Neural cell (in vitro differentiated cells): ENCODE data around the gene SIGLEC10. TPM values are rescaled to one million over a fixed set of nuclear protein-coding genes. Genes with fewer than 3 reads are reported as not detected.
A peak's percentile ranks its signal among the peaks of the same experiment; 100 is the strongest.
"Not testable (repeated sequence)": the region's sequence is repeated elsewhere in the genome, so short reads cannot be mapped to it uniquely, and the experiment has no call there.

Experiments used
- H2AFZ ChIP-seq: fragments of 200-600, 300-800 bp; sonication (generic), shearing (Covaris generic); 2 replicates; pipeline ENCODE4 v1.6.0; 2014; ENCODE audit warnings: low read depth, mild to moderate bottlenecking, antibody characterized with exemption, low read length, moderate library complexity
- H3F3A ChIP-seq: fragments of 200-600 bp; shearing (Covaris generic); 2 replicates; pipeline ENCODE4 v1.6.1; 2016; ENCODE audit warnings: mild to moderate bottlenecking, moderate library complexity, mixed read lengths, antibody characterized with exemption, low read length; ENCODE audit not compliant: insufficient read depth, poor library complexity, severe bottlenecking
- H3K27ac ChIP-seq: fragments of 200-600, 300-800 bp; sonication (generic), shearing (Covaris generic); 2 replicates; pipeline ENCODE4 v1.5.1; 2014; ENCODE audit warnings: mild to moderate bottlenecking, low read length, moderate library complexity
- H3K27me3 ChIP-seq: fragments of 300-800, 200-600 bp; sonication (generic), shearing (Covaris generic); 2 replicates; pipeline ENCODE4 v1.6.0; 2014; ENCODE audit warnings: mild to moderate bottlenecking, low read depth, low read length, moderate library complexity; ENCODE audit not compliant: insufficient read depth
- H3K36me3 ChIP-seq: fragments of 300-800, 200-600 bp; sonication (generic), shearing (Covaris generic); 2 replicates; pipeline ENCODE4 v1.5.1; 2014; ENCODE audit warnings: mild to moderate bottlenecking, antibody characterized with exemption, low read length, moderate library complexity; ENCODE audit not compliant: insufficient read depth
- H3K4me2 ChIP-seq: fragments of 300-800, 200-600 bp; sonication (generic), shearing (Covaris generic); 2 replicates; pipeline ENCODE4 v1.6.0; 2014; ENCODE audit warnings: mild to moderate bottlenecking, low read length
- H3K4me3 ChIP-seq: fragments of 300-800, 200-600 bp; sonication (generic), shearing (Covaris generic); 2 replicates; pipeline ENCODE4 v1.5.1; 2014; ENCODE audit warnings: mild to moderate bottlenecking, low read length, moderate library complexity
- H3K79me2 ChIP-seq: fragments of 200-600 bp; shearing (Covaris generic); replicated peaks from 2 replicates; pipeline ENCODE4 v1.6.0; 2014; ENCODE audit warnings: mild to moderate bottlenecking, low read length, moderate library complexity; ENCODE audit not compliant: insufficient read depth
- H3K9ac ChIP-seq: fragments of 300-800, 200-600 bp; sonication (generic), shearing (Covaris generic); 2 replicates; pipeline ENCODE4 v1.6.1; 2016; ENCODE audit warnings: mild to moderate bottlenecking, low read length, mixed read lengths
- H3K9me2 ChIP-seq: fragments of 200-600 bp; shearing (Covaris generic); 2 replicates; pipeline ENCODE4 v1.6.1; 2016; ENCODE audit warnings: mild to moderate bottlenecking, low read length, mixed read lengths; ENCODE audit not compliant: insufficient read depth
- H3K9me3 ChIP-seq: fragments of 200-600, 300-800 bp; sonication (generic), shearing (Covaris generic); 2 replicates; pipeline ENCODE4 v1.6.1; 2016; ENCODE audit warnings: mild to moderate bottlenecking, mixed run types, low read length, moderate library complexity, mixed read lengths
- H4K20me1 ChIP-seq: fragments of 200-600 bp; shearing (Covaris generic); 2 replicates; pipeline ENCODE4 v1.6.1; 2016; ENCODE audit warnings: mild to moderate bottlenecking, mixed run types; ENCODE audit not compliant: insufficient read depth
- EP300 ChIP-seq: fragments of 450-650 bp; conservative IDR thresholded peaks from 2 replicates; pipeline ENCODE4 v1.6.1; 2014; ENCODE audit warnings: antibody characterized with exemption, mild to moderate bottlenecking, moderate library complexity; ENCODE audit not compliant: poor library complexity, severe bottlenecking
- EZH2 ChIP-seq: fragments of 200-600, 300-800 bp; shearing (Covaris generic), sonication (generic); IDR thresholded peaks from 2 replicates; pipeline ENCODE4 v1.6.1; 2014; ENCODE audit warnings: antibody characterized with exemption, low read length, borderline replicate concordance, mild to moderate bottlenecking; ENCODE audit not compliant: insufficient read depth, poor library complexity, severe bottlenecking
- POLR2AphosphoS5 ChIP-seq: IDR thresholded peaks from 2 replicates; pipeline ENCODE4 v1.6.1; 2012
- RAD21 ChIP-seq: fragments of 450-650 bp; conservative IDR thresholded peaks from 2 replicates; pipeline ENCODE4 v1.6.1; 2014; ENCODE audit warnings: antibody characterized with exemption, mild to moderate bottlenecking, moderate library complexity
- SMC3 ChIP-seq: fragments of 450-650 bp; conservative IDR thresholded peaks from 2 replicates; pipeline ENCODE4 v1.6.1; 2014; ENCODE audit warnings: antibody characterized with exemption, mild to moderate bottlenecking, moderate library complexity; ENCODE audit not compliant: poor library complexity
- polyA plus RNA-seq: library from polyadenylated mRNA; depleted of rRNA; stranded (reverse); fragments of >200 nt; gene quantifications from 2 replicates; pipeline ENCODE4 v1.2.3, GENCODE V29; 2014
- TF ChIP-seq, protein P1 (sequence below): fragments of 450-650 bp; IDR thresholded peaks from 2 replicates; pipeline ENCODE4 v1.5.1; 2014; ENCODE audit warnings: antibody characterized with exemption, mild to moderate bottlenecking, moderate library complexity; ENCODE audit not compliant: poor library complexity, severe bottlenecking
- TF ChIP-seq, protein P2 (sequence below): IDR thresholded peaks from 2 replicates; pipeline ENCODE4 v1.6.1; 2012; ENCODE audit warnings: borderline replicate concordance

Gene SIGLEC10
- polyA plus RNA-seq, 1 donor from 2014 or later = not detected

DNA sequence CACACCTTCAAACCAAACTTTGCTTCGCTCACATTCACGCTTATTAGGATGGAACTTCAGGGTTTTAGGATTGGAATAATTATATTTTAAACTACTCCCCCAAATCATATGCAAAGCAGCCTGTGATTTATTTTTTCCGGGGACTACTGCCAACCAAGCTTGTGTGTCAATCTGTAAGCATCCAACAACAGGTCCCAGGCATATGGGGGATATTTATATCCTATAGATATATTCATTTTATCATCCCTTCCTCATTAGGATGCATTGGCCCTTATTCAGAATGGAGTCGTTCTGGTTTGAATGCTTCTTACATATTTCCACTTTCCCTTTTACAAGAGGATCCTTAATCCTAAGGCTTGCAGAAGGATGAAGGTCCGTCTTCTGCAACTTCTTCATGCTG is 18.2 kb downstream of the SIGLEC10 start:
- Histone ChIP-seq H3K9me2 (no peaks in the 10 kb centered on the region), H3K4me2 (no peak overlapping the region), H3K9ac (no peak overlapping the region), H2AFZ (no peak overlapping the region), H3K36me3 (no peaks in the 10 kb centered on the region), H3K27ac (no peak overlapping the region), H3K9me3 (no peaks in the 10 kb centered on the region), H3F3A (no peaks in the 10 kb centered on the region), H3K79me2 (no peaks in the 10 kb centered on the region), H3K27me3 (no peaks in the 10 kb centered on the region), H3K4me3 (no peak overlapping the region), H4K20me1 (no peaks in the 10 kb centered on the region)
- TF ChIP-seq EZH2 = no peak
- TF ChIP-seq POLR2AphosphoS5 = no peak

DNA sequence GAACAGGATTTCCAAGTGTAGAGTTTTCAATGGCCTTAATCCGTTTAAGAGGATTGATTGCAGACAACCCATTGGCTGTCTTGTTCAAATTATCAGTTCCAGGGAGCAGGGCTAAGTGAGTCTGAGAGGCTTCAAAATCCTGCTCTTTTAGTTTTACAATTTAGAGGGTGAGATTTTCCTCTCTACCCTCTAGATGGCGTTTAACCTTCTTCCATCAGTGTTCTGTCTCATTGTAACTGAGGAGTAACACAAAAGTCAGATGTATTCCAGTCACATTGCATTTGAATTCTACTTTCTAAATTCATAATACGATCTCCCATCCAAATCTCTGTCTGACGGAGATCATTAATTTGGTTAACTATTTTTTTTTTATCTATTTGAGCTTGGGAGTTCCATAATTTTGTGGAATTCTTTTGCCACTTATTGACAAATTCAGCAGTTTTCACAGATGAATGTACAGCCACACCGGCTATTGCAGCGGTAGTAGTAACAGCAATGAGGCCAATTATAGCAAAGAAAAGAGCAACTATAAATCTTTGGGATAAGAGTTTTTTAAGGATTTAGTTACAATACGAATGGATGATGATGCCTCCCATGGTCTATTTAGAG is 19.2 kb downstream of the SIGLEC10 start:
- Histone ChIP-seq H3K79me2 (no peaks in the 10 kb centered on the region), H4K20me1 (no peaks in the 10 kb centered on the region), H3K27me3 (no peaks in the 10 kb centered on the region), H2AFZ (no peak overlapping the region), H3K9me3 (no peaks in the 10 kb centered on the region), H3K4me3 (no peak overlapping the region), H3K9me2 (no peaks in the 10 kb centered on the region), H3K36me3 (no peaks in the 10 kb centered on the region), H3K9ac (no peak overlapping the region), H3K27ac (no peak overlapping the region), H3K4me2 (no peak overlapping the region), H3F3A (no peaks in the 10 kb centered on the region)
- TF ChIP-seq POLR2AphosphoS5 (no peak), RAD21 (peak; percentile 65), EZH2 (no peak), EP300 (no peak), SMC3 (peak; percentile 70)
- TF ChIP-seq, protein P1, sequence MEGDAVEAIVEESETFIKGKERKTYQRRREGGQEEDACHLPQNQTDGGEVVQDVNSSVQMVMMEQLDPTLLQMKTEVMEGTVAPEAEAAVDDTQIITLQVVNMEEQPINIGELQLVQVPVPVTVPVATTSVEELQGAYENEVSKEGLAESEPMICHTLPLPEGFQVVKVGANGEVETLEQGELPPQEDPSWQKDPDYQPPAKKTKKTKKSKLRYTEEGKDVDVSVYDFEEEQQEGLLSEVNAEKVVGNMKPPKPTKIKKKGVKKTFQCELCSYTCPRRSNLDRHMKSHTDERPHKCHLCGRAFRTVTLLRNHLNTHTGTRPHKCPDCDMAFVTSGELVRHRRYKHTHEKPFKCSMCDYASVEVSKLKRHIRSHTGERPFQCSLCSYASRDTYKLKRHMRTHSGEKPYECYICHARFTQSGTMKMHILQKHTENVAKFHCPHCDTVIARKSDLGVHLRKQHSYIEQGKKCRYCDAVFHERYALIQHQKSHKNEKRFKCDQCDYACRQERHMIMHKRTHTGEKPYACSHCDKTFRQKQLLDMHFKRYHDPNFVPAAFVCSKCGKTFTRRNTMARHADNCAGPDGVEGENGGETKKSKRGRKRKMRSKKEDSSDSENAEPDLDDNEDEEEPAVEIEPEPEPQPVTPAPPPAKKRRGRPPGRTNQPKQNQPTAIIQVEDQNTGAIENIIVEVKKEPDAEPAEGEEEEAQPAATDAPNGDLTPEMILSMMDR = peak; percentile 77
- TF ChIP-seq, protein P2, sequence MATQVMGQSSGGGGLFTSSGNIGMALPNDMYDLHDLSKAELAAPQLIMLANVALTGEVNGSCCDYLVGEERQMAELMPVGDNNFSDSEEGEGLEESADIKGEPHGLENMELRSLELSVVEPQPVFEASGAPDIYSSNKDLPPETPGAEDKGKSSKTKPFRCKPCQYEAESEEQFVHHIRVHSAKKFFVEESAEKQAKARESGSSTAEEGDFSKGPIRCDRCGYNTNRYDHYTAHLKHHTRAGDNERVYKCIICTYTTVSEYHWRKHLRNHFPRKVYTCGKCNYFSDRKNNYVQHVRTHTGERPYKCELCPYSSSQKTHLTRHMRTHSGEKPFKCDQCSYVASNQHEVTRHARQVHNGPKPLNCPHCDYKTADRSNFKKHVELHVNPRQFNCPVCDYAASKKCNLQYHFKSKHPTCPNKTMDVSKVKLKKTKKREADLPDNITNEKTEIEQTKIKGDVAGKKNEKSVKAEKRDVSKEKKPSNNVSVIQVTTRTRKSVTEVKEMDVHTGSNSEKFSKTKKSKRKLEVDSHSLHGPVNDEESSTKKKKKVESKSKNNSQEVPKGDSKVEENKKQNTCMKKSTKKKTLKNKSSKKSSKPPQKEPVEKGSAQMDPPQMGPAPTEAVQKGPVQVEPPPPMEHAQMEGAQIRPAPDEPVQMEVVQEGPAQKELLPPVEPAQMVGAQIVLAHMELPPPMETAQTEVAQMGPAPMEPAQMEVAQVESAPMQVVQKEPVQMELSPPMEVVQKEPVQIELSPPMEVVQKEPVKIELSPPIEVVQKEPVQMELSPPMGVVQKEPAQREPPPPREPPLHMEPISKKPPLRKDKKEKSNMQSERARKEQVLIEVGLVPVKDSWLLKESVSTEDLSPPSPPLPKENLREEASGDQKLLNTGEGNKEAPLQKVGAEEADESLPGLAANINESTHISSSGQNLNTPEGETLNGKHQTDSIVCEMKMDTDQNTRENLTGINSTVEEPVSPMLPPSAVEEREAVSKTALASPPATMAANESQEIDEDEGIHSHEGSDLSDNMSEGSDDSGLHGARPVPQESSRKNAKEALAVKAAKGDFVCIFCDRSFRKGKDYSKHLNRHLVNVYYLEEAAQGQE = no peak

DNA sequence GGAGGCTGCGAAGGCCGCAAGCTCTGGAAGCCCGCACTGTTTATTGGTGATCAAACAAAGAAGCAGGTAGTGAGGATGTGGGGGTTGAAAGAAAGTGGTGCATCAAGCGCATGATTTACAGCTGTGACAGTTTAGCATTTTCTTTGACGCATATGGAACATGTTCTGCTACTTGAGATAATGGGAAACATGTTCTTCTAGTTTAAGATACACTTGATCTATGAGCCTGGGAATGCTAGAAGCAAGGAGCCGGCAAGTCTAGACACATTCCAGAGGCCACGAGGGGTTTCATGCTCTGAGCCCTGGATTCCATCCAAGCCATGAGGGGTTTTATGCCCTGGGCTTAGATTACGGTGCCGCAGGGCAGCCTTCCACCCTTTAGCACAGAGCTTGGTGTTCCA is 20.0 kb downstream of the SIGLEC10 start:
- H3K79me2 ChIP-seq, H4K20me1 ChIP-seq, H3K4me3 ChIP-seq: not testable (repeated sequence)

More for the DNA sequence above, 20.0 kb downstream of the SIGLEC10 start:
- H3K9ac ChIP-seq, H3K27ac ChIP-seq, H3K9me3 ChIP-seq, H3F3A ChIP-seq, H3K9me2 ChIP-seq, H3K4me2 ChIP-seq, H3K36me3 ChIP-seq, H3K27me3 ChIP-seq, H2AFZ ChIP-seq: not testable (repeated sequence)
